T47D (cell line): ENCODE data around the gene PXN.

ENCODE experiments used
- DNase-seq, 2 experiments: peaks; one replicate each; pipeline versions ENCODE4 v3.0.0 to v3.0.0-alpha.2; 2011 to 2012; ENCODE audit warnings: low read depth in 1 of 2, low spot score in 1 of 2
- JUND ChIP-seq: IDR thresholded peaks from 2 replicates; pipeline ENCODE4 v1.6.1; 2012; ENCODE audit warnings: low read depth
- in situ Hi-C: cut with HindIII; loops from 2 replicates; pipeline ENCODE4 v1.10.0; 2016; ENCODE audit warnings: low sequenced_read_pairs, low pct_unique_long_range_greater_than_20kb

Gene PXN

GRCh38 chr12:120278137-120279069, 12.9 kb upstream of the PXN start:
- DNase-seq = no peak
- TF ChIP-seq JUND = no peak
- in situ Hi-C loops = no loop called here

GRCh38 chr12:120276734-120277133, 11.2 kb upstream of the PXN start:
- DNase-seq = no peak
- no peak for TF ChIP-seq JUND
- in situ Hi-C loops = no loop called here

- no peak for TF ChIP-seq JUND
- in situ Hi-C loops = no loop called here
- DNase-seq = no peak
Observed at GRCh38 chr12:120267736-120268135, 2.2 kb upstream of the PXN start.

- in situ Hi-C loops = no loop called here
- no peak for DNase-seq
- TF ChIP-seq JUND = no peak
Observed at GRCh38 chr12:120266180-120266870, 795 bp upstream of the PXN start.

- DNase-seq = no peak
- in situ Hi-C loops = no loop called here
- TF ChIP-seq JUND = no peak
Observed at GRCh38 chr12:120264904-120265472, 542 bp downstream of the PXN start.

- no peak for TF ChIP-seq JUND
- in situ Hi-C loops = no loop called here
- DNase-seq = peak in 1 of 2 experiments; percentile 28
Observed at GRCh38 chr12:120264086-120264903, 1.2 kb downstream of the PXN start.

GRCh38 chr12:120263748-120264085, 1.8 kb downstream of the PXN start:
- DNase-seq = no peak
- TF ChIP-seq JUND = no peak
- in situ Hi-C loops = no loop called here

GRCh38 chr12:120262852-120263747, 2.4 kb downstream of the PXN start:
- DNase-seq = no peak
- in situ Hi-C loops = no loop called here

GRCh38 chr12:120261951-120262851, 3.3 kb downstream of the PXN start:
- no peak for DNase-seq
- no peak for TF ChIP-seq JUND
- in situ Hi-C loops = no loop called here

More at GRCh38 chr12:120262852-120263747, 2.4 kb downstream of the PXN start:
- no peak for TF ChIP-seq JUND

- TF ChIP-seq JUND = no peak
- in situ Hi-C loops = no loop called here
- DNase-seq = no peak
Observed at GRCh38 chr12:120260607-120261006, 4.9 kb downstream of the PXN start.
